Midbrain (tissue), 1 donor: ENCODE results near the gene ABCA7.
"Not testable (repeated sequence)": the region's sequence is repeated elsewhere in the genome, so short reads cannot be mapped to it uniquely, and the experiment has no call there.

Experiments used
- DNase-seq: peaks from one replicate; lab custom pipeline; 2025; lab: John Stamatoyannopoulos, UW

The ABCA7 gene

GRCh38 chr19:1017115-1017905 lies 22.6 kb upstream of the ABCA7 start:
- DNase-seq = no peak

- no peak for DNase-seq
Measured at GRCh38 chr19:1017906-1018305, 22.0 kb upstream of the ABCA7 start.

GRCh38 chr19:1018393-1018792 lies 21.5 kb upstream of the ABCA7 start:
- no peak for DNase-seq

- no peak for DNase-seq
Measured at GRCh38 chr19:1018932-1019615, 20.8 kb upstream of the ABCA7 start.

- DNase-seq = no peak
Measured at GRCh38 chr19:1019616-1019961, 20.3 kb upstream of the ABCA7 start.

- no peak for DNase-seq
Measured at GRCh38 chr19:1019980-1020867, 19.7 kb upstream of the ABCA7 start.

- peak; percentile 99 for DNase-seq
Measured at GRCh38 chr19:1020868-1021425, 19.0 kb upstream of the ABCA7 start, which contains the start of gene TMEM259. TMEM259 (minus strand) TSS chr19:1021123; CDS start chr19:1020996, 127 bp downstream.

- DNase-seq = not testable (repeated sequence)
Measured at GRCh38 chr19:1023883-1024188, 16.1 kb upstream of the ABCA7 start.

- DNase-seq = not testable (repeated sequence)
Measured at GRCh38 chr19:1025080-1025479, 14.8 kb upstream of the ABCA7 start.

GRCh38 chr19:1025960-1026782 lies 13.7 kb upstream of the ABCA7 start, which contains the start of gene CNN2:
CNN2 (plus strand) TSS chr19:1026608; CDS start chr19:1026662, 54 bp downstream.
- DNase-seq = no peak

GRCh38 chr19:1026783-1027649 lies 12.9 kb upstream of the ABCA7 start:
- no peak for DNase-seq

GRCh38 chr19:1027650-1028061 lies 12.3 kb upstream of the ABCA7 start:
- no peak for DNase-seq

GRCh38 chr19:1028062-1028926 lies 11.6 kb upstream of the ABCA7 start:
- no peak for DNase-seq

- DNase-seq = no peak
Measured at GRCh38 chr19:1032264-1032867, 7.5 kb upstream of the ABCA7 start.

- DNase-seq = no peak
Measured at GRCh38 chr19:1035998-1036621, 3.8 kb upstream of the ABCA7 start.

- DNase-seq = no peak
Measured at GRCh38 chr19:1037621-1038064, 2.3 kb upstream of the ABCA7 start.

- DNase-seq = no peak
Measured at GRCh38 chr19:1038978-1039645, 795 bp upstream of the ABCA7 start.
